ENCODE results near the gene AHNAK.
A peak's percentile ranks its signal among the peaks of the same experiment; 100 is the strongest.

The AHNAK gene

GRCh38 chr11:62435846-62436660, 110.6 kb downstream of the AHNAK start:
- DNase-seq (ENCODE audit: low read depth in 4 of 4, low spot score in 1 of 4) = no peak

GRCh38 chr11:62433904-62434276, 112.7 kb downstream of the AHNAK start:
- no peak for DNase-seq (ENCODE audit: low read depth in 4 of 4, low spot score in 1 of 4)

GRCh38 chr11:62433141-62433903, 113.3 kb downstream of the AHNAK start:
- no peak for DNase-seq (ENCODE audit: low read depth in 4 of 4, low spot score in 1 of 4)

- DNase-seq (ENCODE audit: low read depth in 4 of 4, low spot score in 1 of 4) = no peak
Measured at GRCh38 chr11:62432695-62433094, 113.9 kb downstream of the AHNAK start.

GRCh38 chr11:62431171-62431901, 115.3 kb downstream of the AHNAK start:
- DNase-seq (ENCODE audit: low read depth in 4 of 4, low spot score in 1 of 4) = no peak

- DNase-seq (ENCODE audit: low read depth in 4 of 4, low spot score in 1 of 4) = no peak
Measured at GRCh38 chr11:62430425-62430824, 116.2 kb downstream of the AHNAK start.

- DNase-seq (ENCODE audit: low read depth in 4 of 4, low spot score in 1 of 4) = no peak
Measured at GRCh38 chr11:62428871-62429560, 117.6 kb downstream of the AHNAK start.

GRCh38 chr11:62427630-62428233, 118.9 kb downstream of the AHNAK start:
- peak in 1 of 4 experiments; percentile 10 for DNase-seq (ENCODE audit: low read depth in 4 of 4, low spot score in 1 of 4)

- no peak for DNase-seq (ENCODE audit: low read depth in 4 of 4, low spot score in 1 of 4)
Measured at GRCh38 chr11:62423012-62423411, 123.6 kb downstream of the AHNAK start.

- DNase-seq (ENCODE audit: low read depth in 4 of 4, low spot score in 1 of 4) = no peak
Measured at GRCh38 chr11:62421996-62422395, 124.6 kb downstream of the AHNAK start.

- DNase-seq (ENCODE audit: low read depth in 4 of 4, low spot score in 1 of 4) = no peak
Measured at GRCh38 chr11:62420882-62421281, 125.7 kb downstream of the AHNAK start.

- no peak for DNase-seq (ENCODE audit: low read depth in 4 of 4, low spot score in 1 of 4)
Measured at GRCh38 chr11:62419943-62420342, 126.7 kb downstream of the AHNAK start.

GRCh38 chr11:62419314-62419929, 127.2 kb downstream of the AHNAK start:
- no peak for DNase-seq (ENCODE audit: low read depth in 4 of 4, low spot score in 1 of 4)

GRCh38 chr11:62418733-62419132, 127.9 kb downstream of the AHNAK start, which contains the start of gene SCGB1A1:
Gene SCGB1A1, plus strand, starts transcription at chr11:62419033. Its CDS starts 63 bp downstream, at chr11:62419096.
- DNase-seq (ENCODE audit: low read depth in 4 of 4, low spot score in 1 of 4) = no peak

- no peak for DNase-seq (ENCODE audit: low read depth in 4 of 4, low spot score in 1 of 4)
Measured at GRCh38 chr11:62418136-62418535, 128.5 kb downstream of the AHNAK start.

- DNase-seq (ENCODE audit: low read depth in 4 of 4, low spot score in 1 of 4) = no peak
Measured at GRCh38 chr11:62416596-62416995, 130.0 kb downstream of the AHNAK start.

GRCh38 chr11:62413060-62413696, 133.4 kb downstream of the AHNAK start:
- no peak for DNase-seq (ENCODE audit: low read depth in 4 of 4, low spot score in 1 of 4)

- no peak for DNase-seq (ENCODE audit: low read depth in 4 of 4, low spot score in 1 of 4)
Measured at GRCh38 chr11:62411524-62411923, 135.1 kb downstream of the AHNAK start.

- DNase-seq (ENCODE audit: low read depth in 4 of 4, low spot score in 1 of 4) = no peak
Measured at GRCh38 chr11:62410972-62411371, 135.6 kb downstream of the AHNAK start.

- no peak for DNase-seq (ENCODE audit: low read depth in 4 of 4, low spot score in 1 of 4)
Measured at GRCh38 chr11:62409831-62410230, 136.8 kb downstream of the AHNAK start.

All from stimulated activated CD4-positive, alpha-beta T cell treated with anti-CD3 and anti-CD28 coated beads, Interleukin-1b, Interleukin-23, amount 100 ng/mL, for 24 hours (primary cell).